ENCODE data around the gene CRACDL. TPM values are rescaled to one million over a fixed set of nuclear protein-coding genes. Genes with fewer than 3 reads are reported as not detected.

CRACDL gene
- polyA plus RNA-seq, 1 donor (not counting 4 experiments of a cell fraction or from before 2014, with no cell fraction given): 1.6 TPM

- Histone ChIP-seq H3K36me3 (ENCODE audit: control insufficient read depth in 2 of 2, extremely low read depth in 1 of 2, insufficient read depth in 2 of 2, low read length in 2 of 2) (no peaks in the 10 kb centered on the region), H3K4me1 (ENCODE audit: control insufficient read depth, extremely low read depth, insufficient read depth, low read length) (peaks cover 15% of the 10 kb centered on the region), H3K9me1 (ENCODE audit: control insufficient read depth, extremely low read depth, insufficient read depth, low read length) (no peaks in the 10 kb centered on the region), H3K9ac (ENCODE audit: control insufficient read depth, extremely low read depth, insufficient read depth, low read length) (no peak overlapping the region), H2AFZ (ENCODE audit: control insufficient read depth, low read length) (no peak overlapping the region), H3K4me2 (ENCODE audit: control insufficient read depth, extremely low read depth, insufficient read depth, low read depth, low read length) (no peak overlapping the region), H3K79me2 (ENCODE audit: control insufficient read depth, insufficient read depth, low read length) (no peaks in the 10 kb centered on the region), H3K4me3 (ENCODE audit: control insufficient read depth in 2 of 3, extremely low read depth in 1 of 3, insufficient read depth in 2 of 3, low read depth in 1 of 3, low read length in 3 of 3) (no peak overlapping the region), H3K27me3 (ENCODE audit: control insufficient read depth, extremely low read depth, insufficient read depth, low read length) (no peaks in the 10 kb centered on the region), H4K20me1 (ENCODE audit: control insufficient read depth, extremely low read depth, insufficient read depth, low read length) (no peaks in the 10 kb centered on the region), H3K27ac (ENCODE audit: control insufficient read depth, insufficient read depth, low read length) (no peak overlapping the region), H3K9me3 (ENCODE audit: control insufficient read depth, low read depth, low read length) (no peaks in the 10 kb centered on the region)
- FAIRE-seq (no peak), DNase-seq (ENCODE audit: low read depth, low spot score) (no peak)
- dilution Hi-C loops (cut with MboI; ENCODE audit: extremely low pct_ligation_motif_present, low sequenced_read_pairs): no loop called here
- TF ChIP-seq EZH2 (IDR thresholded peaks at IDR 0.05; ENCODE audit: low read length): no peak
- TF ChIP-seq, protein P1, sequence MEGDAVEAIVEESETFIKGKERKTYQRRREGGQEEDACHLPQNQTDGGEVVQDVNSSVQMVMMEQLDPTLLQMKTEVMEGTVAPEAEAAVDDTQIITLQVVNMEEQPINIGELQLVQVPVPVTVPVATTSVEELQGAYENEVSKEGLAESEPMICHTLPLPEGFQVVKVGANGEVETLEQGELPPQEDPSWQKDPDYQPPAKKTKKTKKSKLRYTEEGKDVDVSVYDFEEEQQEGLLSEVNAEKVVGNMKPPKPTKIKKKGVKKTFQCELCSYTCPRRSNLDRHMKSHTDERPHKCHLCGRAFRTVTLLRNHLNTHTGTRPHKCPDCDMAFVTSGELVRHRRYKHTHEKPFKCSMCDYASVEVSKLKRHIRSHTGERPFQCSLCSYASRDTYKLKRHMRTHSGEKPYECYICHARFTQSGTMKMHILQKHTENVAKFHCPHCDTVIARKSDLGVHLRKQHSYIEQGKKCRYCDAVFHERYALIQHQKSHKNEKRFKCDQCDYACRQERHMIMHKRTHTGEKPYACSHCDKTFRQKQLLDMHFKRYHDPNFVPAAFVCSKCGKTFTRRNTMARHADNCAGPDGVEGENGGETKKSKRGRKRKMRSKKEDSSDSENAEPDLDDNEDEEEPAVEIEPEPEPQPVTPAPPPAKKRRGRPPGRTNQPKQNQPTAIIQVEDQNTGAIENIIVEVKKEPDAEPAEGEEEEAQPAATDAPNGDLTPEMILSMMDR (optimal IDR thresholded peaks at IDR 0.05 in 1 of 3, IDR thresholded peaks at IDR 0.05 in 1 of 3, conservative IDR thresholded peaks at IDR 0.05 in 1 of 3; ENCODE audit: extremely low read depth in 1 of 3, insufficient read depth in 2 of 3, low read length in 3 of 3): no peak
Measured at GRCh38 chr2:98761909-98762308, 174.1 kb downstream of the CRACDL start.

DNA sequence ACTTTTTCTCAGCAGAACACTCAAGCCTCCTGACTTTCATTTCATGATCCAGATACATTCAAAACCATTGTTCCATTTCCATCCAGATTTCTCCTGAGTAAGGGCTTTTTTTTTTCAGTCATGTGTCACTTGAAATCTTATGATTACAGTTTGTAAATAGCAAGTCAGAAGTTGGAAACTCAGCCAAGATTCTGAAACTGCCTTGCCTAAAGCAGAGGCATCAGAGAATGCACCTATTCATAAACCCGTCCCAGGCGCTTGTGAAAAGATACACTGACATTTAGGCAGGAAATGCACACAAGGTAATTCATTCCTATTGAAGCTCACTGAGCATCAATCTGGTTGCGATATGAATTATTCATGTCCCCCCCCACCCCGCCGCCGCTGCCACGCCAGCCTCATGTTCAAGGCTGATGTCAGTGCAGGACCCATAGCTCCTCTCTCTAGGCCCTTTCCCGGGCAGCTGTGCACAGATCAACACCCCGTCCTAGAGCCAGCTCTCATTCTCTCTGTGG is 174.7 kb downstream of the CRACDL start:
- TF ChIP-seq, protein P1 (optimal IDR thresholded peaks at IDR 0.05 in 1 of 3, IDR thresholded peaks at IDR 0.05 in 1 of 3, conservative IDR thresholded peaks at IDR 0.05 in 1 of 3; ENCODE audit: extremely low read depth in 1 of 3, insufficient read depth in 2 of 3, low read length in 3 of 3): no peak
- no peak for TF ChIP-seq EZH2 (IDR thresholded peaks at IDR 0.05; ENCODE audit: low read length)
- H3K9me1 ChIP-seq (ENCODE audit: control insufficient read depth, extremely low read depth, insufficient read depth, low read length): no peaks in the 10 kb centered on the region
- no peaks in the 10 kb centered on the region for H3K27me3 ChIP-seq (ENCODE audit: control insufficient read depth, extremely low read depth, insufficient read depth, low read length)
- no peak overlapping the region for H3K4me2 ChIP-seq (ENCODE audit: control insufficient read depth, extremely low read depth, insufficient read depth, low read depth, low read length)
- H2AFZ ChIP-seq (ENCODE audit: control insufficient read depth, low read length): no peak overlapping the region
- H3K9ac ChIP-seq (ENCODE audit: control insufficient read depth, extremely low read depth, insufficient read depth, low read length): no peak overlapping the region
- H3K36me3 ChIP-seq (ENCODE audit: control insufficient read depth in 2 of 2, extremely low read depth in 1 of 2, insufficient read depth in 2 of 2, low read length in 2 of 2): no peaks in the 10 kb centered on the region
- H4K20me1 ChIP-seq (ENCODE audit: control insufficient read depth, extremely low read depth, insufficient read depth, low read length): no peaks in the 10 kb centered on the region
- H3K9me3 ChIP-seq (ENCODE audit: control insufficient read depth, low read depth, low read length): no peaks in the 10 kb centered on the region
- H3K27ac ChIP-seq (ENCODE audit: control insufficient read depth, insufficient read depth, low read length): no peak overlapping the region
- dilution Hi-C loops (cut with MboI; ENCODE audit: extremely low pct_ligation_motif_present, low sequenced_read_pairs): no loop called here
- H3K4me1 ChIP-seq (ENCODE audit: control insufficient read depth, extremely low read depth, insufficient read depth, low read length): peaks cover 15% of the 10 kb centered on the region
- no peaks in the 10 kb centered on the region for H3K79me2 ChIP-seq (ENCODE audit: control insufficient read depth, insufficient read depth, low read length)
- DNase-seq (ENCODE audit: low read depth, low spot score) (no peak), FAIRE-seq (no peak)
- no peak overlapping the region for H3K4me3 ChIP-seq (ENCODE audit: control insufficient read depth in 2 of 3, extremely low read depth in 1 of 3, insufficient read depth in 2 of 3, low read depth in 1 of 3, low read length in 3 of 3)

All from keratinocyte (primary cell).